Tibial nerve (tissue), 4 donors: ENCODE measurements around the gene ITPKB.

Experiments
- CTCF ChIP-seq, 5 experiments: fragments of 200-600 bp in 3 of 5; fragments of 450-650 bp in 2 of 5; sonication (generic) in 3 of 5; IDR thresholded peaks; one replicate each; pipeline ENCODE4 v1.5.1; 2016 to 2019; ENCODE audit warnings: antibody characterized with exemption in 5 of 5, mild to moderate bottlenecking in 3 of 5, moderate library complexity in 2 of 5
- EP300 ChIP-seq, 2 donors: sonication (generic); formaldehyde crosslinking; IDR thresholded peaks; one replicate each; pipeline ENCODE4 v1.6.1; 2017; ENCODE audit warnings: antibody characterized with exemption in 2 of 2, mild to moderate bottlenecking in 1 of 2
- POLR2A ChIP-seq, 2 donors: fragments of 450-650 bp; IDR thresholded peaks; one replicate each; pipeline ENCODE4 v1.6.1; 2017; ENCODE audit warnings: antibody characterized with exemption in 2 of 2, mild to moderate bottlenecking in 2 of 2, moderate library complexity in 2 of 2

- TF ChIP-seq POLR2A (IDR thresholded peaks at IDR 0.05) (no peak), CTCF (IDR thresholded peaks at IDR 0.05) (no peak), EP300 (IDR thresholded peaks at IDR 0.05) (no peak)
Measured at GRCh38 chr1:226776975-226777374, 37.9 kb upstream of the ITPKB start.
